DMS79 treated with DMSO at 0.1 percent for 48 hours (cell line): ENCODE data around the gene TTYH3.

Source experiments
- DNase-seq: peaks from one replicate; lab custom pipeline; 2025; lab: John Stamatoyannopoulos, UW

The TTYH3 gene

DNA sequence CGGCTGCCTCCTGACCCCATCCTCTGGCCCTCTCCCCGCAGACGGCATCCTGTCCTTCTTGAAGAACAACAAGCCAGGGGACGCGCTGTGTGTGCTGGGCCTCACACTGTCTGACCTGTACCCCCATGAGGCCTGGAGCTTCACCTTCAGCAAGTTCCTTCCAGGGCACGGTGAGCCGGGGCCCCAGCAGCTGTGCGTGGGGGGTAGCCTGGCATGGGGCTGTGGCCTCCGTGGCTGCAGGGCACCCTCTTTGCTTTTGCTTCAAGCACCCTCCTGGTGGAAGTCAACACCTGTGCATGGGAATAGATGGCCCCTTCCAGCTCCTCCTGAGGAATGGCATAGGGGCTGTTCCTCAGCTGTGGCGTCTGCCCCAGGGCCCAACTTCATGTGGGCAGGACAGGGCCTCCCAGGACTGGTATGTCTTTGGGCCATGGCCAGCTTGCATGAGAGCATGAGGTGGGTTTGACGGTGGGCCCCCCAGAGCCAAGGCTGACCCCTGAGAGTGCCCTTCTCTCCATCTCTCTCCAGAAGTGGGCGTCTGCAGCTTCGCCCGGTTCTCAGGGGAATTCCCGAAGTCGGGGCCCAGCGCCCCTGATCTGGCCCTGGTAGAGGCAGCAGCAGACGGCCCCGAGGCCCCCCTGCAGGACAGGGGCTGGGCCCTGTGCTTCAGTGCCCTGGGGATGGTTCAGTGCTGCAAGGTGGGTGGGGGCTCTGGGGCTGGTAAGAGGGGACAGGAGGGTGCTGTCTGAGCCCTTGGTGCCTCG is 76.9 kb downstream of the TTYH3 start:
- no peak for DNase-seq

DNA sequence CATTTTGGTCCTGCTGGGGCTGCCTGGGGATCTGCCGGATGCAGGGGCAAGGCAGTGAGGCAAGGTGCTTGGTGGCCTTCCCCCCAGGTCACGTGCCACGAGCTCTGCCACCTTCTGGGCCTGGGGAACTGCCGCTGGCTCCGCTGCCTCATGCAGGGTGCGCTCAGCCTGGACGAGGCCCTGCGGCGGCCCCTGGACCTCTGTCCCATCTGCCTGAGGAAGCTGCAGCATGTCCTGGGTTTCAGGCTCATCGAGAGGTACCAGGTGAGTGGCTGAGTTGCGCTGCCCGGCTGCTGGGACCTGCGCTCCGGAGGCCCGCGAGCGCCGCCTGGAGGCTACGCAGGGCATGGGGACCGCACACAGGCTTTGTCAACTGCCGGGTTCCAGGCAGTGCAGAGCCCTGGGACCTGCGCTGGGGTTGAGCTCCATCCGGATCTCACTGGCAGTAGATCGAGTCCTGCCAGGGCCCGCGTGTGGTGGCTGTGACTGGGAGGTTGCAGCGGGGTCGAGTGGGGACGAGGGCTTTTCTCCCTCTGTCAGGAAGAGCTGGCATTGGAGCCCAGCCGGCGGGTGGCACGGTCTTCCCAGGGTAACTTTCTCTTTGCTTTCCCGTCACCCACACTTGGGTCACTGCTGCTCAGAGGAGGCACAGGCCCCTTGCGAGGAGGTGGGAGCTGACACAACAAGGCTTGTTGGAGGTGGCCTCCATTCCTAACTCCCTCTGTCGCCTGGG is 77.9 kb downstream of the TTYH3 start:
- DNase-seq: no peak

DNA sequence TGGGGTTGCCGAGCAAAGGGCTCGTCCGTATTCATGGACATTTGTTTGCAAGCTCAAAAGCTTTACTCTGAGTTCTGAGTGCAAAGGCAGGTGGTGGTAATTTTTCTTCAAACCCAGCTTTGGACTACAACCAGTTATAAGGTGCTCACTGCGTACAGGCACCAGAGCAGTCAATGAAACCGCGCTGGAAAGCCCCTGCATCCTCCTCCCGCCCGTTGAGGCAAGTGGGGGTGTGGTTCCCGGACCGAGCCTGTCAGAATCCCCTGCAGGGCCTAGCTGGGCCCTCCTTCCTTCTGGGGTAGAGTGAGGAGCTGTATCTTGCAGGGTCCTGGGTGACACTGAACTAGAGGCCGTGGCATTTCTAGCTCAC is 78.5 kb downstream of the TTYH3 start:
- DNase-seq: no peak

DNA sequence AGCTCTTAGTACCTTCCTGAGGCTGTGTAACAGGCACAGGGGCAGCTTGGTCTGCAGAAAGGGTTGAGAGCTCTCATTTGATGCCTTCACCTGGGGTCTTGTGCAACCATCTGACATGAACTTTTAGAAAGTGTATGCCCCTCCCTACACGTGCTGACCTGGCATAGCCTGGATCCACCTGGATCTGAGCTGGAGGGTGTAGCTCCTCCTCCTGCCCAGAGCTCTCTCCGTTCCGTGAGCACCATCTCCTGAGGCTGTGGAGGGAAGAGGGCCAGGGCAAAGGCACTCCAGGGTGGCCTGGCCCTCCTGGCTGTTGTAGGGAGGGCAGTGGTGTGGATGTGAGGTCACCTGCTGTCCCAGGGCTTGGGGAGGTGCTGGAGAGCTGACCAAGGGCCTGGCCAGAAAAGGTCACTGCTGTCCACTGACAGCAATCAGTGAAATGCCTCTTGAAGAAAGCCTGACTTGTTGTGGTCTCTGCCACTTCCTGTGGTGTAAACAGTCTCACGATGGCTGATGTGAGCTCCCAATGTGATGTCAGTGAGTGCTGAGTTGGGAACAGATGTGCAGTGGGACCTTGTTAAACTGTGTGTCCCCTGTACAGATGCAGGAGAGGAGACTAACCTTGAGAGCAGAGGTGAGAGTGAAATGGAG is 79.2 kb downstream of the TTYH3 start:
- DNase-seq: no peak

DNA sequence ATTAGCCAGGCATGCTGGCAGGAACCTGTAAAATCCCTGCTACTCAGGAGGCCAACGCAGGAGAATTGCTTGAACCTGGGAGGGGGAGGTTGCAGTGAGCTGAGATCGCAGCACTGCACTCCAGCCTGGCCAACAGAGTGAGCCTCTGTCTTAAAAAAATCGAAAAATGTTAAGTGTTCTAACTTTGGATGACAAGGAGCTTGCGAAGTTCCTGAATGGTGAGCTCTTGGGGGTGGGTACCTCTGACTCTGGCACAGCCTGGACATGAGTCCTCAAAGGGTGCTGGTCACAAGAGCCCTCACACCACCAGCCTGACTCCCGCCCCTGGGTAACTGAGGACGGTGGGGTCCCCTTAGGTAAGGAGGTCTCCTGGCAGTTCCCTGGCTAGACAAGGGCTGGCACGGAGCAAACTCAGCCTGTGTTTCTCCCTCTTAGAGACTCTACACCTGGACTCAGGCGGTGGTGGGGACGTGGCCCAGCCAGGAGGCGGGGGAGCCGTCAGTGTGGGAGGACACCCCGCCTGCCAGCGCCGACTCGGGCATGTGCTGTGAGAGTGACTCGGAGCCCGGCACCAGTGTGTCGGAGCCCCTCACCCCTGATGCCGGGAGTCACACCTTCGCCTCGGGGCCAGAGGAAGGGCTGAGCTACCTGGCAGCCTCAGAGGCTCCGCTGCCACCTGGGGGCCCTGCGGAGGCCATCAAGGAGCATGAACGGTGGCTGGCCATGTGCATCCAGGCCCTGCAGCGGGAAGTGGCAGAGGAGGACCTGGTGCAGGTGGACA is 80.3 kb downstream of the TTYH3 start:
- no peak for DNase-seq

DNA sequence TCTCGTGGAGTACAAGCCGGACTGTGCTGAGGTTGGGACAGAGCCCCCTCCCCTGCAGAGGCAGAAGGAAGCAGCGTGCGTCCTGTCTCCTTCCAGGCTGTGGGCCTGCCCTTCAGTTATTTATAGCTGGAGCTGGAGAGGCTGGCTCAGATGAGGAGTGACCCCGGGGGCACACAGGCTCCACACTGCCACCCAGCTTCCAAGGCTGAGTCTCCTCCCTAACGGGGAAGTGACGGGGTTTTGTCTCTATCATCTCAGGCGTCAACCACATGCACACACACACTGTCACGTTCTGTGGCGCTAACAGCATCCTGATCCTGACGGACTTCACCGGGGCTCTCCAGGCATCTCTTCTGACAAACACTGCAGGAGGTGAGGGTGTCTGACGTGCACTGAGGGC is 81.6 kb downstream of the TTYH3 start:
- DNase-seq: no peak

DNA sequence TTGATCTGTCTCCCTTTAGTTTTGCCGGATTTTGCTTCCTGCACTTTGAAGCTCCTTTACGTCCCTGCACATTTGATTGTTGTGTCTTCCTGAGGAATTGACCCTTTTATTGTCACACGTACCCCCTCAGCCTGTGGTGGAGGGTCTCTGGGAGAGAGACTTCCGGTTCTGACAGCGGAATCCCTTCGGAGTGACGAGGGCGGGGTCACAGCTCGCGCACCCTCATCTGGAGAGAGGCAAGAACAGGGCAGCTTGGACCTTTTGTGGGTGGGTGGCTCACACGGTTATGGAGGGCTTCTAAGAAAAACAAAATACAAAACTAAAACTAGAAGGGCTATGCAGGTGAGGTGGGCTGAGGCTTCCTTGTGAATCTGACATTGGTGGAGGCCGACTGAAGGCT is 82.2 kb downstream of the TTYH3 start:
- no peak for DNase-seq
